GM10248 (cell line): ENCODE data around the gene PLIN1.

Experiments
- CTCF ChIA-PET: fragments of 300-600 bp; sonication (Branson Sonifier 250); formaldehyde crosslinking; extraction: SDS; loops from one replicate; lab custom pipeline; 2021; ENCODE audit warnings: antibody characterized with exemption; lab: Yijun Ruan, JAX
- POLR2A ChIA-PET: fragments of 350-650 bp; sonication (Branson Sonifier 250); formaldehyde crosslinking; extraction: SDS; loops from one replicate; lab custom pipeline; 2020; ENCODE audit warnings: antibody characterized with exemption; lab: Yijun Ruan, JAX
- DNase-seq: peaks from one replicate; pipeline ENCODE4 v3.0.0; 2012; ENCODE audit errors: extremely low spot score
- CTCF ChIP-seq: IDR thresholded peaks from 2 replicates; pipeline ENCODE4 v1.5.1; 2012; ENCODE audit warnings: mild to moderate bottlenecking, low read depth; ENCODE audit errors: extremely low read depth, missing control alignments, control extremely low read depth

The PLIN1 gene

GRCh38 chr15:89632563-89633430 lies 46.4 kb downstream of the PLIN1 start:
- DNase-seq: no peak
- TF ChIP-seq CTCF: no peak
- CTCF ChIA-PET: interaction anchor here (2.6 kb wide), 1 partner anchor 13 kb away, joined by 7 read pairs; no protein-coding TSS in a partner anchor
- POLR2A ChIA-PET: no interaction called here

GRCh38 chr15:89631902-89632264 lies 47.3 kb downstream of the PLIN1 start:
- CTCF ChIA-PET: interaction anchor here (2.6 kb wide), 1 partner anchor 14 kb away, joined by 7 read pairs; no protein-coding TSS in a partner anchor
- TF ChIP-seq CTCF: no peak
- POLR2A ChIA-PET: no interaction called here
- DNase-seq: peak; percentile 13

- no peak for TF ChIP-seq CTCF
- ChIA-PET CTCF (no interaction called here), POLR2A (no interaction called here)
- DNase-seq: peak; percentile 12
Observed at GRCh38 chr15:89630974-89631901, 47.9 kb downstream of the PLIN1 start.

- ChIA-PET CTCF (no interaction called here), POLR2A (no interaction called here)
- no peak for TF ChIP-seq CTCF
- peak; percentile 15 for DNase-seq
Observed at GRCh38 chr15:89630260-89630659, 48.9 kb downstream of the PLIN1 start.

GRCh38 chr15:89629829-89630228 lies 49.3 kb downstream of the PLIN1 start:
- ChIA-PET CTCF (interaction anchor here (2.8 kb wide), 1 partner anchor 17 kb away, joined by 13 read pairs; no protein-coding TSS in a partner anchor), POLR2A (no interaction called here)
- DNase-seq: peak; percentile 13
- TF ChIP-seq CTCF: no peak
